ENCODE measurements around the gene GCA.

- TF ChIP-seq, protein P1, sequence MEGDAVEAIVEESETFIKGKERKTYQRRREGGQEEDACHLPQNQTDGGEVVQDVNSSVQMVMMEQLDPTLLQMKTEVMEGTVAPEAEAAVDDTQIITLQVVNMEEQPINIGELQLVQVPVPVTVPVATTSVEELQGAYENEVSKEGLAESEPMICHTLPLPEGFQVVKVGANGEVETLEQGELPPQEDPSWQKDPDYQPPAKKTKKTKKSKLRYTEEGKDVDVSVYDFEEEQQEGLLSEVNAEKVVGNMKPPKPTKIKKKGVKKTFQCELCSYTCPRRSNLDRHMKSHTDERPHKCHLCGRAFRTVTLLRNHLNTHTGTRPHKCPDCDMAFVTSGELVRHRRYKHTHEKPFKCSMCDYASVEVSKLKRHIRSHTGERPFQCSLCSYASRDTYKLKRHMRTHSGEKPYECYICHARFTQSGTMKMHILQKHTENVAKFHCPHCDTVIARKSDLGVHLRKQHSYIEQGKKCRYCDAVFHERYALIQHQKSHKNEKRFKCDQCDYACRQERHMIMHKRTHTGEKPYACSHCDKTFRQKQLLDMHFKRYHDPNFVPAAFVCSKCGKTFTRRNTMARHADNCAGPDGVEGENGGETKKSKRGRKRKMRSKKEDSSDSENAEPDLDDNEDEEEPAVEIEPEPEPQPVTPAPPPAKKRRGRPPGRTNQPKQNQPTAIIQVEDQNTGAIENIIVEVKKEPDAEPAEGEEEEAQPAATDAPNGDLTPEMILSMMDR (IDR thresholded peaks at IDR 0.05): no peak
- TF ChIP-seq POLR2A (IDR thresholded peaks at IDR 0.05) (no peak), POLR2AphosphoS5 (IDR thresholded peaks at IDR 0.05) (no peak)
These were observed 22.9 kb upstream of the GCA start for GRCh38 chr2:162320864-162321517.
